Keratinocyte (primary cell): Measurements from ENCODE around the gene AHCYL2. TPM values are rescaled to one million over a fixed set of nuclear protein-coding genes. Genes with fewer than 3 reads are reported as not detected.

Source experiments
- DNase-seq: peaks from one replicate; pipeline ENCODE4 v3.0.0-alpha.2; 2011; ENCODE audit warnings: low read depth, missing footprints, low spot score
- FAIRE-seq: peaks from 2 replicates; lab custom pipeline; 2011; peaks lifted over from hg19 to GRCh38; lab: Jason Lieb, UNC
- H2AFZ ChIP-seq: 2 replicates; pipeline ENCODE4 v1.6.0; 2012; ENCODE audit warnings: low read length, control low read depth, inconsistent platforms; ENCODE audit not compliant: control insufficient read depth
- H3K27ac ChIP-seq: 2 replicates; pipeline ENCODE4 v1.5.1; 2011; ENCODE audit warnings: low read length; ENCODE audit not compliant: control insufficient read depth, insufficient read depth
- H3K27me3 ChIP-seq: 3 replicates; pipeline ENCODE4 v1.6.0; 2011; ENCODE audit warnings: low read length; ENCODE audit not compliant: control insufficient read depth, insufficient read depth; ENCODE audit errors: extremely low read depth
- H3K36me3 ChIP-seq, 2 experiments: 2 replicates in 1 of 2; 3 replicates in 1 of 2; pipeline ENCODE4 v1.5.1; 2011; ENCODE audit warnings: low read length in 2 of 2, mild to moderate bottlenecking in 1 of 2; ENCODE audit not compliant: control insufficient read depth in 2 of 2, insufficient read depth in 2 of 2; ENCODE audit errors: extremely low read depth in 1 of 2
- H3K4me1 ChIP-seq: 3 replicates; pipeline ENCODE4 v1.5.1; 2011; ENCODE audit warnings: low read length; ENCODE audit not compliant: control insufficient read depth, insufficient read depth; ENCODE audit errors: extremely low read depth
- H3K4me2 ChIP-seq: 3 replicates; pipeline ENCODE4 v1.6.0; 2011; ENCODE audit warnings: low read depth, low read length; ENCODE audit not compliant: control insufficient read depth, insufficient read depth; ENCODE audit errors: extremely low read depth
- H3K4me3 ChIP-seq, 3 experiments: fragments of 200-600 bp in 1 of 3; sonication (generic) in 1 of 3; 2 replicates in 2 of 3; 3 replicates in 1 of 3; pipeline ENCODE4 v1.5.1; 2011 to 2016; ENCODE audit warnings: low read length in 3 of 3, mild to moderate bottlenecking in 3 of 3, control low read depth in 2 of 3, inconsistent platforms in 1 of 3, low read depth in 1 of 3, mixed read lengths in 1 of 3, mixed run types in 1 of 3, moderate library complexity in 1 of 3; ENCODE audit not compliant: control insufficient read depth in 2 of 3, insufficient read depth in 2 of 3; ENCODE audit errors: extremely low read depth in 1 of 3
- H3K79me2 ChIP-seq: 2 replicates; pipeline ENCODE4 v1.6.0; 2012; ENCODE audit warnings: low read length; ENCODE audit not compliant: control insufficient read depth, insufficient read depth
- H3K9ac ChIP-seq: 3 replicates; pipeline ENCODE4 v1.6.0; 2011; ENCODE audit warnings: low read length; ENCODE audit not compliant: control insufficient read depth, insufficient read depth; ENCODE audit errors: extremely low read depth
- H3K9me1 ChIP-seq: 3 replicates; pipeline ENCODE4 v1.6.0; 2011; ENCODE audit warnings: low read length; ENCODE audit not compliant: control insufficient read depth, insufficient read depth; ENCODE audit errors: extremely low read depth
- H3K9me3 ChIP-seq: 2 replicates; pipeline ENCODE4 v1.5.1; 2012; ENCODE audit warnings: low read depth, low read length; ENCODE audit not compliant: control insufficient read depth
- H4K20me1 ChIP-seq: 3 replicates; pipeline ENCODE4 v1.6.0; 2011; ENCODE audit warnings: low read length; ENCODE audit not compliant: control insufficient read depth, insufficient read depth; ENCODE audit errors: extremely low read depth
- CTCF ChIP-seq, 3 experiments: IDR thresholded peaks in 1 of 3; conservative IDR thresholded peaks in 1 of 3; optimal IDR thresholded peaks in 1 of 3; 2 replicates in 2 of 3; 3 replicates in 1 of 3; pipeline versions ENCODE3 to v1.5.1; 2011; ENCODE audit warnings: low read length in 3 of 3, mild to moderate bottlenecking in 3 of 3, moderate library complexity in 2 of 3, control low read depth in 1 of 3, inconsistent platforms in 1 of 3; ENCODE audit not compliant: insufficient read depth in 2 of 3; ENCODE audit errors: extremely low read depth in 1 of 3
- EZH2 ChIP-seq: IDR thresholded peaks from one replicate; pipeline ENCODE4 v1.6.1; 2012; ENCODE audit warnings: inconsistent platforms, mild to moderate bottlenecking, low read length, moderate library complexity
- dilution Hi-C: fragments of 300-500 bp; cut with MboI; formaldehyde crosslinking; loops from one replicate; pipeline ENCODE4 v1.7.0; 2020; ENCODE audit warnings: low sequenced_read_pairs; ENCODE audit not compliant: extremely low pct_ligation_motif_present
- polyA plus RNA-seq, 5 experiments: library from polyadenylated mRNA; depleted of rRNA in 3 of 5; stranded (reverse) in 3 of 5; stranded (forward) in 1 of 5; unstranded in 1 of 5; fragments of >200 nt; gene quantifications; 1 replicate in 1 of 5; 2 replicates in 3 of 5; 3 replicates in 1 of 5; pipeline versions ENCODE4 v1.2.1 to v1.2.3, GENCODE V29; 2011 to 2012; ENCODE audit warnings: missing spikeins in 2 of 5, low read depth in 1 of 5, low replicate concordance in 1 of 5

Gene AHCYL2
- polyA plus RNA-seq, 1 donor (not counting 4 experiments of a cell fraction or from before 2014, with no cell fraction given), result 32.8 TPM

- peaks cover 38% of the 10 kb centered on the region for H3K4me1 ChIP-seq
- TF ChIP-seq CTCF (optimal IDR thresholded peaks at IDR 0.05 in 1 of 3, IDR thresholded peaks at IDR 0.05 in 1 of 3, conservative IDR thresholded peaks at IDR 0.05 in 1 of 3; ENCODE audit: extremely low read depth in 1 of 3, insufficient read depth in 2 of 3, low read length in 3 of 3) (no peak), EZH2 (no peak)
- H3K36me3 ChIP-seq, result no peaks in the 10 kb centered on the region
- H3K9ac ChIP-seq, result peak overlapping the region; percentile 77
- peak overlapping the region; percentile 81 for H3K4me2 ChIP-seq
- H2AFZ ChIP-seq, result peak overlapping the region; percentile 95
- FAIRE-seq (no peak), DNase-seq (no peak)
- no peaks in the 10 kb centered on the region for H3K27me3 ChIP-seq
- H3K9me1 ChIP-seq, result no peaks in the 10 kb centered on the region
- peak overlapping the region; percentile 73 to 82 (median 74) for H3K4me3 ChIP-seq
- dilution Hi-C loops, result no loop called here
- H3K27ac ChIP-seq, result peak overlapping the region; percentile 69
- no peaks in the 10 kb centered on the region for H4K20me1 ChIP-seq
- H3K9me3 ChIP-seq, result no peaks in the 10 kb centered on the region
- peaks cover 34% of the 10 kb centered on the region for H3K79me2 ChIP-seq
These were observed 538 bp downstream of the AHCYL2 start for GRCh38 chr7:129225206-129225930.

GRCh38 chr7:129225931-129226572, 1.2 kb downstream of the AHCYL2 start:
- peaks cover 38% of the 10 kb centered on the region for H3K4me1 ChIP-seq
- no peak for DNase-seq

More at GRCh38 chr7:129225931-129226572, 1.2 kb downstream of the AHCYL2 start:
- H3K9me3 ChIP-seq, result no peaks in the 10 kb centered on the region
- peak overlapping the region; percentile 81 for H3K4me2 ChIP-seq
- no peaks in the 10 kb centered on the region for H3K9me1 ChIP-seq
- peak overlapping the region; percentile 69 for H3K27ac ChIP-seq
- dilution Hi-C loops, result no loop called here
- H3K27me3 ChIP-seq, result no peaks in the 10 kb centered on the region
- no peak for FAIRE-seq
- H3K36me3 ChIP-seq, result no peaks in the 10 kb centered on the region
- no peaks in the 10 kb centered on the region for H4K20me1 ChIP-seq
- peak overlapping the region; percentile 77 for H3K9ac ChIP-seq
- peaks cover 40% of the 10 kb centered on the region for H3K79me2 ChIP-seq
- no peak for TF ChIP-seq EZH2
- H3K4me3 ChIP-seq, result peak overlapping the region; percentile 73 to 82 (median 74)
- peak overlapping the region; percentile 95 for H2AFZ ChIP-seq
